ENCODE measurements around the gene PALLD.

DNA sequence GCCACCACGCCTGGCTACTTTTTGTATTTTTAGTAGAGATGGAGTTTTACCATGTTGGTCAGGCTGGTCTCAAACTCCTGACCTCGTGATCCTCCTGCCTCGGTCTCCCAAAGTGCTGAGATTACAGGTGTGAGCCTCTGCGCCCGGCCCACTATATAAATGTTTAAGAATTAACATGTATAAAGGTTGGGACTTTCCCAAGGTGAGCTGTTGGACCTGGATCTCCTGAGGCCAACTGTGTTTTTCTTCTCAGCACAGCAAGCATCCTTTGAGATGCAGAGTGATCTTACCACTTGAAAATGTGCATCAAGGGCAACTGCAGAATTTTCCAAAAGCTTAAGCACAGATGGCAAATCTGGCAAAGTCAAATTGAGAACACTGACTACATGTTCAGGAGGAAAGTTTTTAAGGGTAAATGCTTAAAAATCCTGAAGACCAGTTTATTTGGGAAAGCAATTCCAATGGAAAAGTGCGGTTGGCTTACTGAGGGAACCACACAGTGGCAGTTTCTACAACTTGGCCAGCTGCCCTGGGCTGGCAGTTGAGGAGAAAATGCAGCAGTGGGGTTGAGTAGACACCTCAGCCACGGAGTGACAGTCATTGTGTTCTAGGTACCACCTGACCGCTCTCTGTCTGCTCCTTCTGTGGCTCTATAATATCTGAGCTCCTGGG lies 344.3 kb downstream of the PALLD start:
- TF ChIP-seq, protein P1, sequence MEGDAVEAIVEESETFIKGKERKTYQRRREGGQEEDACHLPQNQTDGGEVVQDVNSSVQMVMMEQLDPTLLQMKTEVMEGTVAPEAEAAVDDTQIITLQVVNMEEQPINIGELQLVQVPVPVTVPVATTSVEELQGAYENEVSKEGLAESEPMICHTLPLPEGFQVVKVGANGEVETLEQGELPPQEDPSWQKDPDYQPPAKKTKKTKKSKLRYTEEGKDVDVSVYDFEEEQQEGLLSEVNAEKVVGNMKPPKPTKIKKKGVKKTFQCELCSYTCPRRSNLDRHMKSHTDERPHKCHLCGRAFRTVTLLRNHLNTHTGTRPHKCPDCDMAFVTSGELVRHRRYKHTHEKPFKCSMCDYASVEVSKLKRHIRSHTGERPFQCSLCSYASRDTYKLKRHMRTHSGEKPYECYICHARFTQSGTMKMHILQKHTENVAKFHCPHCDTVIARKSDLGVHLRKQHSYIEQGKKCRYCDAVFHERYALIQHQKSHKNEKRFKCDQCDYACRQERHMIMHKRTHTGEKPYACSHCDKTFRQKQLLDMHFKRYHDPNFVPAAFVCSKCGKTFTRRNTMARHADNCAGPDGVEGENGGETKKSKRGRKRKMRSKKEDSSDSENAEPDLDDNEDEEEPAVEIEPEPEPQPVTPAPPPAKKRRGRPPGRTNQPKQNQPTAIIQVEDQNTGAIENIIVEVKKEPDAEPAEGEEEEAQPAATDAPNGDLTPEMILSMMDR (IDR thresholded peaks at IDR 0.05), result no peak
- TF ChIP-seq POLR2A (IDR thresholded peaks at IDR 0.05), result no peak

Measured in testis (tissue), 2 donors.